ENCODE measurements around the gene YY1. TPM values are rescaled to one million over a fixed set of nuclear protein-coding genes. Genes with fewer than 3 reads are reported as not detected.
A peak's percentile ranks its signal among the peaks of the same experiment; 100 is the strongest.

The YY1 gene
- total RNA-seq: 100 to 1,000 TPM in 1 of 2 experiments, 10 to 100 TPM in 1; 85.3 to 116 TPM

- DNase-seq (peak; percentile 99), ATAC-seq (peak; percentile 86)
- H3K9me3 Mint-ChIP-seq (ENCODE audit: low read depth): no peaks in the 10 kb centered on the region
- H3K4me1 Mint-ChIP-seq: peaks cover 55% of the 10 kb centered on the region
- CTCF ChIA-PET: interaction anchor here (1.0 to 5.0 kb wide), 5 partner anchors 14 to 46 kb away, joined by 3 to 53 read pairs (median 10); no protein-coding TSS in a partner anchor
- H3K27ac Mint-ChIP-seq: peak within 1 kb of the TSS; percentile 99
- H3K36me3 Mint-ChIP-seq: peaks cover 45% of the 10 kb centered on the region
- peak within 1 kb of the TSS; percentile 97 for H3K4me3 Mint-ChIP-seq
- H3K27me3 Mint-ChIP-seq: no peaks in the 10 kb centered on the region
Observed at GRCh38 chr14:100238419-100239210, at the start of gene YY1. Gene YY1 (plus strand): TSS chr14:100239144. CDS start chr14:100239245, 101 bp downstream.

- CTCF ChIA-PET: interaction anchor here (0.7 to 6.6 kb wide), 2 partner anchors 15 to 23 kb away, joined by 3 to 56 read pairs; no protein-coding TSS in a partner anchor
- Mint-ChIP-seq H3K4me1 (peaks cover 19% of the 10 kb centered on the region), H3K9me3 (ENCODE audit: low read depth) (no peaks in the 10 kb centered on the region), H3K4me3 (no peak overlapping the region), H3K27me3 (no peaks in the 10 kb centered on the region), H3K36me3 (no peaks in the 10 kb centered on the region), H3K27ac (no peak overlapping the region)
- no peak for DNase-seq
- no peak for ATAC-seq
Observed at GRCh38 chr14:100190126-100190525, 48.8 kb upstream of the YY1 start.

GRCh38 chr14:100191584-100192249 is 47.2 kb upstream of the YY1 start:
- Mint-ChIP-seq H3K4me3 (no peak overlapping the region), H3K27me3 (no peaks in the 10 kb centered on the region), H3K27ac (peak overlapping the region; percentile 90), H3K4me1 (peaks cover 15% of the 10 kb centered on the region), H3K9me3 (ENCODE audit: low read depth) (no peaks in the 10 kb centered on the region), H3K36me3 (no peaks in the 10 kb centered on the region)
- CTCF ChIA-PET: interaction anchor here (0.8 to 6.6 kb wide), 26 partner anchors 16 to 508 kb away, joined by 3 to 56 read pairs (median 10); partner anchors contain the start of genes CYP46A1 and DEGS2
- DNase-seq (no peak), ATAC-seq (no peak)

GRCh38 chr14:100192250-100192671 is 46.7 kb upstream of the YY1 start:
- CTCF ChIA-PET: interaction anchor here (0.9 to 6.6 kb wide), 64 partner anchors 8 to 508 kb away, joined by 3 to 56 read pairs (median 6); partner anchors contain the start of genes CYP46A1, DEGS2 and EVL
- H3K27me3 Mint-ChIP-seq: no peaks in the 10 kb centered on the region

GRCh38 chr14:100192672-100193416 is 46.1 kb upstream of the YY1 start:
- Mint-ChIP-seq H3K27ac (peak overlapping the region; percentile 90), H3K36me3 (no peaks in the 10 kb centered on the region), H3K27me3 (no peaks in the 10 kb centered on the region), H3K9me3 (ENCODE audit: low read depth) (no peaks in the 10 kb centered on the region), H3K4me3 (peak overlapping the region; percentile 58), H3K4me1 (peaks cover 15% of the 10 kb centered on the region)
- CTCF ChIA-PET: interaction anchor here (0.7 to 6.6 kb wide), 77 partner anchors 9 to 588 kb away, joined by 3 to 56 read pairs (median 5); partner anchors contain the start of genes CYP46A1, DEGS2 and EVL
- DNase-seq (peak; percentile 100), ATAC-seq (peak; percentile 100)

More at GRCh38 chr14:100192250-100192671, 46.7 kb upstream of the YY1 start:
- peak overlapping the region; percentile 90 for H3K27ac Mint-ChIP-seq
- H3K36me3 Mint-ChIP-seq: no peaks in the 10 kb centered on the region
- peak overlapping the region; percentile 58 for H3K4me3 Mint-ChIP-seq
- peaks cover 15% of the 10 kb centered on the region for H3K4me1 Mint-ChIP-seq
- peak; percentile 50 for DNase-seq
- no peak for ATAC-seq
- no peaks in the 10 kb centered on the region for H3K9me3 Mint-ChIP-seq (ENCODE audit: low read depth)

GRCh38 chr14:100193417-100194357 is 45.3 kb upstream of the YY1 start:
- ATAC-seq (peak; percentile 3), DNase-seq (peak; percentile 55)
- H3K27me3 Mint-ChIP-seq: no peaks in the 10 kb centered on the region
- peak overlapping the region; percentile 58 for H3K4me3 Mint-ChIP-seq
- no peaks in the 10 kb centered on the region for H3K9me3 Mint-ChIP-seq (ENCODE audit: low read depth)
- CTCF ChIA-PET: interaction anchor here (0.7 to 6.6 kb wide), 81 partner anchors 9 to 589 kb away, joined by 3 to 56 read pairs (median 5); partner anchors contain the start of genes CYP46A1, DEGS2 and EVL
- H3K36me3 Mint-ChIP-seq: no peaks in the 10 kb centered on the region
- H3K27ac Mint-ChIP-seq: peak overlapping the region; percentile 90
- H3K4me1 Mint-ChIP-seq: peaks cover 15% of the 10 kb centered on the region

- no peak overlapping the region for H3K4me3 Mint-ChIP-seq
- H3K27me3 Mint-ChIP-seq: peaks cover 7% of the 10 kb centered on the region
- no peak for DNase-seq
- ATAC-seq: no peak
- CTCF ChIA-PET: interaction anchor here (1.3 kb wide), 1 partner anchor 217 kb away, joined by 5 read pairs; no protein-coding TSS in a partner anchor
- no peaks in the 10 kb centered on the region for H3K9me3 Mint-ChIP-seq (ENCODE audit: low read depth)
- peaks cover under 1% of the 10 kb centered on the region for H3K4me1 Mint-ChIP-seq
- no peaks in the 10 kb centered on the region for H3K36me3 Mint-ChIP-seq
- H3K27ac Mint-ChIP-seq: no peak overlapping the region
Observed at GRCh38 chr14:100199240-100199860, 39.6 kb upstream of the YY1 start.

GRCh38 chr14:100200311-100200710 is 38.6 kb upstream of the YY1 start:
- CTCF ChIA-PET: no interaction called here
- DNase-seq (no peak), ATAC-seq (no peak)
- no peaks in the 10 kb centered on the region for H3K9me3 Mint-ChIP-seq (ENCODE audit: low read depth)
- no peak overlapping the region for H3K4me3 Mint-ChIP-seq
- H3K27me3 Mint-ChIP-seq: peaks cover 7% of the 10 kb centered on the region
- H3K27ac Mint-ChIP-seq: no peak overlapping the region
- H3K36me3 Mint-ChIP-seq: no peaks in the 10 kb centered on the region
- H3K4me1 Mint-ChIP-seq: no peaks in the 10 kb centered on the region

GRCh38 chr14:100201701-100202100 is 37.2 kb upstream of the YY1 start:
- Mint-ChIP-seq H3K4me1 (no peaks in the 10 kb centered on the region), H3K27ac (no peak overlapping the region), H3K9me3 (ENCODE audit: low read depth) (no peaks in the 10 kb centered on the region), H3K4me3 (no peak overlapping the region), H3K27me3 (peaks cover 7% of the 10 kb centered on the region), H3K36me3 (no peaks in the 10 kb centered on the region)
- ATAC-seq: no peak
- CTCF ChIA-PET: interaction anchor here (4.0 kb wide), 1 partner anchor 8 kb away, joined by 29 read pairs; no protein-coding TSS in a partner anchor
- DNase-seq: no peak

GRCh38 chr14:100202712-100203111 is 36.2 kb upstream of the YY1 start:
- H3K4me1 Mint-ChIP-seq: no peaks in the 10 kb centered on the region
- no peak overlapping the region for H3K27ac Mint-ChIP-seq
- DNase-seq (no peak), ATAC-seq (no peak)
- H3K27me3 Mint-ChIP-seq: peaks cover 7% of the 10 kb centered on the region
- no peaks in the 10 kb centered on the region for H3K9me3 Mint-ChIP-seq (ENCODE audit: low read depth)
- H3K36me3 Mint-ChIP-seq: no peaks in the 10 kb centered on the region
- no peak overlapping the region for H3K4me3 Mint-ChIP-seq
- CTCF ChIA-PET: interaction anchor here (0.7 to 4.0 kb wide), 2 partner anchors 9 to 138 kb away, joined by 3 to 29 read pairs; no protein-coding TSS in a partner anchor

GRCh38 chr14:100203146-100203545 is 35.8 kb upstream of the YY1 start:
- ATAC-seq (no peak), DNase-seq (no peak)
- Mint-ChIP-seq H3K4me1 (no peaks in the 10 kb centered on the region), H3K9me3 (ENCODE audit: low read depth) (no peaks in the 10 kb centered on the region), H3K27me3 (peaks cover 7% of the 10 kb centered on the region), H3K27ac (no peak overlapping the region), H3K4me3 (no peak overlapping the region), H3K36me3 (no peaks in the 10 kb centered on the region)
- CTCF ChIA-PET: interaction anchor here (0.7 to 4.0 kb wide), 3 partner anchors 10 to 95 kb away, joined by 4 to 29 read pairs (median 7); no protein-coding TSS in a partner anchor
